ENCODE measurements around the gene NKIRAS1.

DNA sequence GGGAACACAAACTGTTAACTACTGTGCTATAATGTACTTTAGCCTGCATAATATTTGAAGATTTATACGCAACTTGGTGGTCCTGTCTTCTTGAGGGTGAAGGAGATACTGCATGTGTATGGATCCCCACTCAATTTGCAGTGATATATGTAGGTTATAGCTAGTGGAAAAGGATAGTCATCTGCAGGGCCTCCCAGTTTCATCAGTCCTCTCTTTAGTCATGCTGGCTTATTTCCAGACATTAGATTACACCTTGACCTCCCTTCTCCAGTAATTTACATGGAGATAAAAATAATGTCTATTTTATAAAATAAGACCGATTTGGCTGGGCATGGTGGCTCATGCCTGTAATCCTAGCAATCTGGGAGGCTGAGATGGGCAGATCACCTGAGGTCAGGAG is 32.0 kb upstream of the NKIRAS1 start:
- no peak for TF ChIP-seq POLR2A (IDR thresholded peaks at IDR 0.05)
- TF ChIP-seq CTCF (IDR thresholded peaks at IDR 0.05 in 4 of 5, conservative IDR thresholded peaks at IDR 0.05 in 1 of 5): no peak
